ENCODE measurements around the gene VPS39.

- no peak for TF ChIP-seq POLR2A (IDR thresholded peaks at IDR 0.05; ENCODE audit: low read depth, low read length)
- no peak for TF ChIP-seq POLR2AphosphoS5 (IDR thresholded peaks at IDR 0.05; ENCODE audit: low read depth, low read length)
- no peak for TF ChIP-seq TAF1 (IDR thresholded peaks at IDR 0.05; ENCODE audit: low read depth, low read length)
- TF ChIP-seq SPI1 (IDR thresholded peaks at IDR 0.05; ENCODE audit: low read depth, low read length), result peak; percentile 65
Observed at GRCh38 chr15:42171122-42171521, 37.0 kb downstream of the VPS39 start.

All from GM12891 (cell line).